ENCODE data around the gene TAF4B.

GRCh38 chr18:26386002-26386401 lies 159.8 kb downstream of the TAF4B start:
- TF ChIP-seq EZH2 (IDR thresholded peaks at IDR 0.05; ENCODE audit: borderline replicate concordance, low read depth, low read length, poor library complexity, severe bottlenecking) = no peak
- TF ChIP-seq CTCF (conservative IDR thresholded peaks at IDR 0.05; ENCODE audit: low read depth, low read length) = no peak

All from A673 (cell line).